Lower leg skin (tissue), 3 donors: ENCODE measurements around the gene PTPRT.

Experiments used
- CTCF ChIP-seq, 3 donors: fragments of 450-650 bp; IDR thresholded peaks; one replicate each; pipeline ENCODE4 v1.5.1; 2016; ENCODE audit warnings: antibody characterized with exemption in 3 of 3, mild to moderate bottlenecking in 3 of 3, moderate library complexity in 2 of 3
- POLR2A ChIP-seq, 2 donors: fragments of 450-650 bp; IDR thresholded peaks; one replicate each; pipeline ENCODE4 v1.6.1; 2016 to 2017; ENCODE audit warnings: antibody characterized with exemption in 2 of 2, mild to moderate bottlenecking in 1 of 2, moderate library complexity in 1 of 2

- no peak for TF ChIP-seq CTCF (IDR thresholded peaks at IDR 0.05)
- no peak for TF ChIP-seq POLR2A (IDR thresholded peaks at IDR 0.05)
Observed at GRCh38 chr20:42610070-42610469, 579.6 kb downstream of the PTPRT start.
